WTC11 (cell line): ENCODE measurements around the gene GEMIN7.
"Not testable (repeated sequence)": the region's sequence is repeated elsewhere in the genome, so short reads cannot be mapped to it uniquely, and the experiment has no call there.

Experiments used
- CBFB ChIP-seq: sonication (generic); formaldehyde crosslinking; IDR thresholded peaks from 2 replicates; pipeline ENCODE4 v1.8.1; 2022; ENCODE audit warnings: mild to moderate bottlenecking, low read depth, missing genetic modification reagents
- ETV6 ChIP-seq: sonication (generic); formaldehyde crosslinking; IDR thresholded peaks from 2 replicates; pipeline ENCODE4 v1.8.1; 2022; ENCODE audit warnings: mild to moderate bottlenecking, missing genetic modification reagents
- GABPB1 ChIP-seq: sonication (generic); formaldehyde crosslinking; IDR thresholded peaks from 2 replicates; pipeline ENCODE4 v1.8.1; 2023; ENCODE audit warnings: mild to moderate bottlenecking, missing genetic modification reagents
- MYBL2 ChIP-seq: sonication (generic); formaldehyde crosslinking; IDR thresholded peaks from 2 replicates; pipeline ENCODE4 v1.8.1; 2023; ENCODE audit warnings: mild to moderate bottlenecking, moderate library complexity, missing genetic modification reagents
- NFE2L1 ChIP-seq: sonication (generic); formaldehyde crosslinking; IDR thresholded peaks from 2 replicates; pipeline ENCODE4 v1.8.1; 2023; ENCODE audit warnings: missing genetic modification reagents
- TCF7 ChIP-seq: sonication (generic); formaldehyde crosslinking; IDR thresholded peaks from 2 replicates; pipeline ENCODE4 v1.8.0; 2022; ENCODE audit warnings: mild to moderate bottlenecking, low read depth, missing genetic modification reagents, moderate library complexity
- TEAD4 ChIP-seq: sonication (generic); formaldehyde crosslinking; IDR thresholded peaks from 2 replicates; pipeline ENCODE4 v1.8.0; 2022; ENCODE audit warnings: mild to moderate bottlenecking, missing genetic modification reagents
- TF ChIP-seq, protein P1 (sequence below): fragments of 200-600 bp; IDR thresholded peaks from 2 replicates; pipeline ENCODE4 v1.8.0; 2022; ENCODE audit warnings: antibody characterized with exemption
- TF ChIP-seq, protein P2 (sequence below): sonication (generic); formaldehyde crosslinking; IDR thresholded peaks from 2 replicates; pipeline ENCODE4 v1.8.0; 2022; ENCODE audit warnings: mild to moderate bottlenecking, missing genetic modification reagents

DNA sequence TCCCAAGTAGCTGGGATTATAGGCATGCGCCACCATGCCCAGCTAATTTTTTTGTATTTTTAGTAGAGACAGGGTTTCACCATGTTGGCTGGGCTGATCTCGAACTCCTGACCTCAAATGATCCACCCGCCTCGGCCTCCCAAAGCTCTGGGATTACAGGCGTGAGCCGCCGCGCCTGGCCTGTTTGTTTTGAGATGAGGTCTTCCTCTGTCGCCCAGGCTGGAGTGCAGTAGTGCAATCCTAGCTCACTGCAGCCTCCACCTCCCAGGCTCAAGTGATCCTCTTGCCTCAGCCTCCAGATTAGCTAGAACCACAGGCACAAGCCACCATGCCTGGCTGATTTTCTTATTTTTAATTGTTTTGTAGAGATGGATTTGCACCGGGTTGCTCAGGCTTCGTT, 27.3 kb downstream of the GEMIN7 start:
- TF ChIP-seq, protein P1, sequence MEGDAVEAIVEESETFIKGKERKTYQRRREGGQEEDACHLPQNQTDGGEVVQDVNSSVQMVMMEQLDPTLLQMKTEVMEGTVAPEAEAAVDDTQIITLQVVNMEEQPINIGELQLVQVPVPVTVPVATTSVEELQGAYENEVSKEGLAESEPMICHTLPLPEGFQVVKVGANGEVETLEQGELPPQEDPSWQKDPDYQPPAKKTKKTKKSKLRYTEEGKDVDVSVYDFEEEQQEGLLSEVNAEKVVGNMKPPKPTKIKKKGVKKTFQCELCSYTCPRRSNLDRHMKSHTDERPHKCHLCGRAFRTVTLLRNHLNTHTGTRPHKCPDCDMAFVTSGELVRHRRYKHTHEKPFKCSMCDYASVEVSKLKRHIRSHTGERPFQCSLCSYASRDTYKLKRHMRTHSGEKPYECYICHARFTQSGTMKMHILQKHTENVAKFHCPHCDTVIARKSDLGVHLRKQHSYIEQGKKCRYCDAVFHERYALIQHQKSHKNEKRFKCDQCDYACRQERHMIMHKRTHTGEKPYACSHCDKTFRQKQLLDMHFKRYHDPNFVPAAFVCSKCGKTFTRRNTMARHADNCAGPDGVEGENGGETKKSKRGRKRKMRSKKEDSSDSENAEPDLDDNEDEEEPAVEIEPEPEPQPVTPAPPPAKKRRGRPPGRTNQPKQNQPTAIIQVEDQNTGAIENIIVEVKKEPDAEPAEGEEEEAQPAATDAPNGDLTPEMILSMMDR, result not testable (repeated sequence)
- not testable (repeated sequence) for TF ChIP-seq TEAD4, ETV6, MYBL2, NFE2L1, TCF7, CBFB, GABPB1 (CRISPR knock-in tag)
- TF ChIP-seq, protein P2, sequence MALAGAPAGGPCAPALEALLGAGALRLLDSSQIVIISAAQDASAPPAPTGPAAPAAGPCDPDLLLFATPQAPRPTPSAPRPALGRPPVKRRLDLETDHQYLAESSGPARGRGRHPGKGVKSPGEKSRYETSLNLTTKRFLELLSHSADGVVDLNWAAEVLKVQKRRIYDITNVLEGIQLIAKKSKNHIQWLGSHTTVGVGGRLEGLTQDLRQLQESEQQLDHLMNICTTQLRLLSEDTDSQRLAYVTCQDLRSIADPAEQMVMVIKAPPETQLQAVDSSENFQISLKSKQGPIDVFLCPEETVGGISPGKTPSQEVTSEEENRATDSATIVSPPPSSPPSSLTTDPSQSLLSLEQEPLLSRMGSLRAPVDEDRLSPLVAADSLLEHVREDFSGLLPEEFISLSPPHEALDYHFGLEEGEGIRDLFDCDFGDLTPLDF (CRISPR knock-in tag), result not testable (repeated sequence)
